Suprapubic skin (tissue), 4 donors: ENCODE data around the gene ENO4. TPM values are rescaled to one million over a fixed set of nuclear protein-coding genes. Genes with fewer than 3 reads are reported as not detected.

Experiments used
- DNase-seq, 2 donors: peaks; one replicate each; pipeline ENCODE4 v3.0.0-alpha.2; 2019; ENCODE audit warnings: low spot score in 2 of 2
- H3K27ac ChIP-seq: fragments of 200-600 bp; sonication (generic); one replicate; pipeline ENCODE4 v1.5.1; 2019
- H3K27me3 ChIP-seq: fragments of 200-600 bp; sonication (generic); one replicate; pipeline ENCODE4 v1.5.1; 2019
- H3K36me3 ChIP-seq: fragments of 200-600 bp; sonication (generic); one replicate; pipeline ENCODE4 v1.5.1; 2019
- H3K4me1 ChIP-seq: fragments of 200-600 bp; sonication (generic); one replicate; pipeline ENCODE4 v1.5.1; 2019
- H3K4me3 ChIP-seq: fragments of 200-600 bp; sonication (generic); one replicate; pipeline ENCODE4 v1.5.1; 2019; ENCODE audit warnings: mild to moderate bottlenecking
- H3K9me3 ChIP-seq: fragments of 200-600 bp; sonication (generic); one replicate; pipeline ENCODE4 v1.5.1; 2019
- CTCF ChIP-seq, 2 donors: fragments of 200-600 bp in 1 of 2; fragments of 450-650 bp in 1 of 2; sonication (generic) in 1 of 2; IDR thresholded peaks; one replicate each; pipeline ENCODE4 v1.5.1; 2016 to 2019; ENCODE audit warnings: antibody characterized with exemption in 2 of 2, mild to moderate bottlenecking in 1 of 2, moderate library complexity in 1 of 2
- EP300 ChIP-seq: sonication (generic); formaldehyde crosslinking; IDR thresholded peaks from one replicate; pipeline ENCODE4 v1.6.1; 2017; ENCODE audit warnings: antibody characterized with exemption
- POLR2A ChIP-seq, 2 donors: fragments of 450-650 bp; IDR thresholded peaks; one replicate each; pipeline ENCODE4 v1.6.1; 2017; ENCODE audit warnings: antibody characterized with exemption in 2 of 2, mild to moderate bottlenecking in 2 of 2, moderate library complexity in 2 of 2
- POLR2AphosphoS5 ChIP-seq, 3 donors: sonication (generic); formaldehyde crosslinking; IDR thresholded peaks; one replicate each; pipeline ENCODE4 v1.6.1; 2017; ENCODE audit warnings: antibody characterized with exemption in 3 of 3
- WGBS: methylation state at CpG from one replicate; pipeline ENCODE4 v1.1.5; 2018; 5-methylcytosine and 5-hydroxymethylcytosine counted together
- total RNA-seq, 4 donors: library from RNA; depleted of rRNA; stranded (reverse); fragments of >200 nt; gene quantifications; one replicate each; pipeline ENCODE4 v1.1.0, GENCODE V29; 2016

Gene ENO4
- total RNA-seq, 4 donors from 2014 or later, result 0.56 TPM; not detected in 3

GRCh38 chr10:116882639-116883038 lies 33.3 kb downstream of the ENO4 start:
- no peak overlapping the region for H3K4me3 ChIP-seq

GRCh38 chr10:116886772-116887171 lies 37.5 kb downstream of the ENO4 start:
- TF ChIP-seq EP300, result no peak
- no peak for TF ChIP-seq POLR2AphosphoS5 (IDR thresholded peaks at IDR 0.05)
- no peak for TF ChIP-seq POLR2A (IDR thresholded peaks at IDR 0.05)
- TF ChIP-seq CTCF (IDR thresholded peaks at IDR 0.05), result no peak
- Histone ChIP-seq H3K4me1 (peaks cover 19% of the 10 kb centered on the region), H3K36me3 (peaks cover 5% of the 10 kb centered on the region), H3K27ac (no peak overlapping the region), H3K4me3 (no peak overlapping the region), H3K9me3 (no peaks in the 10 kb centered on the region), H3K27me3 (no peaks in the 10 kb centered on the region)
- WGBS, result 97% methylated on average over 4 of the region's 4 CpGs
- DNase-seq, result no peak

More at GRCh38 chr10:116882639-116883038, 33.3 kb downstream of the ENO4 start:
- TF ChIP-seq EP300 (no peak), POLR2A (IDR thresholded peaks at IDR 0.05) (no peak), CTCF (IDR thresholded peaks at IDR 0.05) (no peak), POLR2AphosphoS5 (IDR thresholded peaks at IDR 0.05) (no peak)
- H3K36me3 ChIP-seq, result peaks cover 5% of the 10 kb centered on the region
- H3K4me1 ChIP-seq, result peaks cover 6% of the 10 kb centered on the region
- no peaks in the 10 kb centered on the region for H3K9me3 ChIP-seq
- H3K27ac ChIP-seq, result no peak overlapping the region
- WGBS, result 78% methylated on average over 2 of the region's 2 CpGs
- no peaks in the 10 kb centered on the region for H3K27me3 ChIP-seq
- no peak for DNase-seq

GRCh38 chr10:116888380-116889055 lies 39.2 kb downstream of the ENO4 start:
- 39% methylated on average over 6 of the region's 7 CpGs for WGBS
- Histone ChIP-seq H3K36me3 (peaks cover 5% of the 10 kb centered on the region), H3K27me3 (no peaks in the 10 kb centered on the region), H3K9me3 (no peaks in the 10 kb centered on the region), H3K4me3 (no peak overlapping the region), H3K4me1 (peaks cover 19% of the 10 kb centered on the region), H3K27ac (no peak overlapping the region)
- no peak for TF ChIP-seq POLR2A (IDR thresholded peaks at IDR 0.05)
- DNase-seq, result peak in 1 of 2 donors; percentile 73

GRCh38 chr10:116889066-116889465 lies 39.8 kb downstream of the ENO4 start:
- H3K27ac ChIP-seq, result no peak overlapping the region
- H3K4me3 ChIP-seq, result no peak overlapping the region
- peaks cover 2% of the 10 kb centered on the region for H3K36me3 ChIP-seq
- peaks cover 19% of the 10 kb centered on the region for H3K4me1 ChIP-seq
- WGBS, result 50% methylated on average over 3 of the region's 3 CpGs
- TF ChIP-seq POLR2A (IDR thresholded peaks at IDR 0.05) (no peak), CTCF (IDR thresholded peaks at IDR 0.05) (no peak), POLR2AphosphoS5 (IDR thresholded peaks at IDR 0.05) (no peak), EP300 (no peak)
- DNase-seq, result no peak
- no peaks in the 10 kb centered on the region for H3K9me3 ChIP-seq
- H3K27me3 ChIP-seq, result no peaks in the 10 kb centered on the region

- Histone ChIP-seq H3K27ac (no peak overlapping the region), H3K4me1 (peaks cover 19% of the 10 kb centered on the region), H3K9me3 (no peaks in the 10 kb centered on the region), H3K36me3 (no peaks in the 10 kb centered on the region), H3K4me3 (no peak overlapping the region), H3K27me3 (no peaks in the 10 kb centered on the region)
- DNase-seq, result no peak
- 51% methylated on average over 7 of the region's 7 CpGs for WGBS
- TF ChIP-seq EP300, result no peak
- no peak for TF ChIP-seq POLR2AphosphoS5 (IDR thresholded peaks at IDR 0.05)
- TF ChIP-seq POLR2A (IDR thresholded peaks at IDR 0.05), result no peak
- no peak for TF ChIP-seq CTCF (IDR thresholded peaks at IDR 0.05)
Measured at GRCh38 chr10:116891208-116891607, 41.9 kb downstream of the ENO4 start.
